GM23338 (cell line): Measurements from ENCODE around the gene FBXO30. TPM values are rescaled to one million over a fixed set of nuclear protein-coding genes. Genes with fewer than 3 reads are reported as not detected.

Source experiments
- ATAC-seq: fragments of 200-7000 bp; cut with Tn5 transposase; 3 replicates; pipeline ENCODE4 v1.9.1; 2020
- DNase-seq: peaks from one replicate; pipeline ENCODE4 v3.0.0-alpha.2; 2015; ENCODE audit warnings: low spot score
- H2AFZ ChIP-seq: fragments of 200-600 bp; sonication (generic); 2 replicates; pipeline ENCODE4 v1.8.0; 2016; ENCODE audit warnings: antibody characterized with exemption, mild to moderate bottlenecking, moderate library complexity
- H3F3A ChIP-seq: fragments of 200-600 bp; sonication (generic); replicated peaks from 2 replicates; pipeline ENCODE4 v1.8.0; 2017; ENCODE audit warnings: antibody characterized with exemption, mixed run types, low read depth
- H3K27ac ChIP-seq: fragments of 200-600 bp; sonication (generic); 2 replicates; pipeline ENCODE4 v1.6.1; 2016; ENCODE audit warnings: low read depth
- H3K27me3 ChIP-seq: fragments of 200-600 bp; sonication (generic); 2 replicates; pipeline ENCODE4 v1.8.0; 2016; ENCODE audit warnings: mild to moderate bottlenecking, mixed run types, moderate library complexity; ENCODE audit not compliant: insufficient read depth
- H3K36me3 ChIP-seq: fragments of 200-600 bp; sonication (generic); 2 replicates; pipeline ENCODE4 v1.8.0; 2016; ENCODE audit warnings: mild to moderate bottlenecking; ENCODE audit not compliant: insufficient read depth
- H3K4me1 ChIP-seq: fragments of 200-600 bp; sonication (generic); 2 replicates; pipeline ENCODE4 v1.8.0; 2016; ENCODE audit warnings: mild to moderate bottlenecking, moderate library complexity; ENCODE audit not compliant: insufficient read depth
- H3K4me2 ChIP-seq: fragments of 200-600 bp; sonication (generic); 2 replicates; pipeline ENCODE4 v1.7.1; 2017; ENCODE audit warnings: mixed run types
- H3K4me3 ChIP-seq: fragments of 200-600 bp; sonication (generic); 2 replicates; pipeline ENCODE4 v1.6.1; 2016; ENCODE audit warnings: mixed run types
- H3K79me2 ChIP-seq: fragments of 200-600 bp; sonication (generic); replicated peaks from 2 replicates; pipeline ENCODE4 v1.8.0; 2017; ENCODE audit warnings: mild to moderate bottlenecking; ENCODE audit not compliant: insufficient read depth
- H3K9me2 ChIP-seq: fragments of 200-600 bp; sonication (generic); 2 replicates; pipeline ENCODE4 v1.8.0; 2017; ENCODE audit not compliant: insufficient read depth
- H4K20me1 ChIP-seq: fragments of 200-600 bp; sonication (generic); replicated peaks from 2 replicates; pipeline ENCODE4 v1.8.0; 2017; ENCODE audit warnings: mild to moderate bottlenecking; ENCODE audit not compliant: insufficient read depth
- H3K27ac Mint-ChIP-seq: 2 replicates; pipeline ENCODE4 v1.8.0; 2020; ENCODE audit warnings: inconsistent platforms, mild to moderate bottlenecking, moderate library complexity, mixed read lengths
- H3K27me3 Mint-ChIP-seq: 3 replicates; pipeline ENCODE4 v1.8.0; 2022; ENCODE audit warnings: low read depth, mild to moderate bottlenecking, moderate library complexity, mixed read lengths, inconsistent platforms; ENCODE audit not compliant: insufficient read depth, poor library complexity
- H3K36me3 Mint-ChIP-seq: 3 replicates; pipeline ENCODE4 v1.8.0; 2021; ENCODE audit warnings: low read depth, mild to moderate bottlenecking, inconsistent platforms, moderate library complexity, mixed read lengths
- H3K4me1 Mint-ChIP-seq: 3 replicates; pipeline ENCODE4 v1.8.0; 2020; ENCODE audit warnings: mild to moderate bottlenecking, inconsistent platforms, mixed read lengths
- H3K4me3 Mint-ChIP-seq: 3 replicates; pipeline ENCODE4 v1.8.0; 2021; ENCODE audit warnings: moderate library complexity, mild to moderate bottlenecking, inconsistent platforms, mixed read lengths
- H3K9me3 Mint-ChIP-seq: 3 replicates; pipeline ENCODE4 v1.8.0; 2020; ENCODE audit warnings: moderate library complexity, mild to moderate bottlenecking, inconsistent platforms, mixed read lengths
- CREB1 ChIP-seq: fragments of 250-450 bp; sonication (Bioruptor Pico); IDR thresholded peaks from 2 replicates; pipeline ENCODE4 v1.5.0; 2020; ENCODE audit warnings: low read depth, mild to moderate bottlenecking, moderate library complexity
- CTCF ChIP-seq, 2 experiments: fragments of 200-600 bp in 1 of 2; sonication (generic) in 1 of 2; conservative IDR thresholded peaks; 2 replicates each; pipeline versions ENCODE4 v1.5.1 to v1.6.1; 2016 to 2017; ENCODE audit warnings: antibody characterized with exemption in 2 of 2, low read depth in 2 of 2, mild to moderate bottlenecking in 2 of 2, moderate library complexity in 1 of 2
- ETS1 ChIP-seq: IDR thresholded peaks from 2 replicates; pipeline ENCODE4 v1.6.1; 2016; ENCODE audit warnings: antibody characterized with exemption
- EZH2 ChIP-seq: fragments of 200-600 bp; sonication (generic); IDR thresholded peaks from one replicate; pipeline ENCODE4 v1.8.0; 2017; ENCODE audit warnings: antibody characterized with exemption, mild to moderate bottlenecking, low read depth; ENCODE audit not compliant: unreplicated experiment
- EZH2phosphoT487 ChIP-seq: fragments of 200-600 bp; sonication (generic); IDR thresholded peaks from one replicate; pipeline ENCODE4 v1.8.1; 2018; ENCODE audit warnings: antibody characterized with exemption; ENCODE audit not compliant: unreplicated experiment
- JUNB ChIP-seq: IDR thresholded peaks from one replicate; pipeline ENCODE4 v1.6.1; 2016; ENCODE audit warnings: antibody characterized with exemption; ENCODE audit not compliant: unreplicated experiment
- NANOG ChIP-seq: IDR thresholded peaks from 2 replicates; pipeline ENCODE4 v1.6.1; 2016; ENCODE audit warnings: antibody characterized with exemption, borderline replicate concordance
- POLR2AphosphoS5 ChIP-seq: IDR thresholded peaks from 2 replicates; pipeline ENCODE4 v1.6.1; 2016; ENCODE audit warnings: antibody characterized with exemption, low read depth
- REST ChIP-seq: IDR thresholded peaks from one replicate; pipeline ENCODE4 v1.6.1; 2018; ENCODE audit warnings: antibody characterized with exemption; ENCODE audit not compliant: unreplicated experiment
- STAT1 ChIP-seq: IDR thresholded peaks from one replicate; pipeline ENCODE4 v1.6.1; 2016; ENCODE audit warnings: antibody characterized with exemption; ENCODE audit not compliant: unreplicated experiment
- ZNF114 ChIP-seq: fragments of 250-450 bp; sonication (Bioruptor Pico); IDR thresholded peaks from 2 replicates; pipeline ENCODE4 v1.5.0; 2020; ENCODE audit warnings: mild to moderate bottlenecking, moderate library complexity
- ZNF331 ChIP-seq: fragments of 250-450 bp; sonication (Bioruptor Pico); IDR thresholded peaks from 2 replicates; pipeline ENCODE4 v1.5.0; 2020; ENCODE audit warnings: low read depth, mild to moderate bottlenecking, moderate library complexity
- ZNF462 ChIP-seq: fragments of 250-450 bp; sonication (Bioruptor Pico); IDR thresholded peaks from 2 replicates; pipeline ENCODE4 v1.5.0; 2020; ENCODE audit warnings: mild to moderate bottlenecking, moderate library complexity
- polyA plus RNA-seq: library from polyadenylated mRNA; unstranded; fragments of >200 nt; fragmentation: Nextera tagmentation; extraction: Ambion mirVana; gene quantifications from 2 replicates; pipeline ENCODE4 v1.2.1, GENCODE V29; 2016
- total RNA-seq: library from RNA; depleted of rRNA; stranded (reverse); fragments of >200 nt; shearing (Covaris generic); gene quantifications from 2 replicates; pipeline ENCODE4 v1.2.3, GENCODE V29; 2014

The FBXO30 gene
- total and polyA plus RNA-seq, 2 experiments from 2014 or later: 6.5 to 21.3 TPM

GRCh38 chr6:145765449-145765848 lies 49.1 kb downstream of the FBXO30 start:
- H3K27ac ChIP-seq: no peak overlapping the region
- no peak for ATAC-seq

More at GRCh38 chr6:145765449-145765848, 49.1 kb downstream of the FBXO30 start:
- Histone ChIP-seq H3K79me2 (no peaks in the 10 kb centered on the region), H3K4me1 (no peaks in the 10 kb centered on the region), H4K20me1 (no peaks in the 10 kb centered on the region), H3K27me3 (no peaks in the 10 kb centered on the region), H3K4me3 (no peak overlapping the region), H3K36me3 (no peaks in the 10 kb centered on the region), H3K4me2 (no peak overlapping the region), H3F3A (no peaks in the 10 kb centered on the region), H2AFZ (no peak overlapping the region), H3K9me2 (no peaks in the 10 kb centered on the region; the same call in 1 of the 2 replicates)
- Mint-ChIP-seq H3K4me1 (peaks cover 5% of the 10 kb centered on the region; the same call in 1 of the 3 replicates), H3K27me3 (no peaks in the 10 kb centered on the region), H3K9me3 (peaks cover 8% of the 10 kb centered on the region), H3K4me3 (no peak overlapping the region), H3K36me3 (peaks cover 3% of the 10 kb centered on the region; the same call in 1 of the 3 replicates), H3K27ac (no peak overlapping the region)
- TF ChIP-seq EZH2phosphoT487 (no peak), NANOG (no peak), ZNF331 (CRISPR knock-in tag) (no peak), JUNB (no peak), ZNF114 (CRISPR knock-in tag) (no peak), STAT1 (no peak), ETS1 (no peak), ZNF462 (CRISPR knock-in tag) (no peak), CTCF (conservative IDR thresholded peaks at IDR 0.05; ENCODE audit: low read depth in 2 of 2) (no peak), POLR2AphosphoS5 (no peak), CREB1 (no peak), EZH2 (no peak), REST (no peak)
- DNase-seq: no peak
